ENCODE measurements around the gene MOSPD2. TPM values are rescaled to one million over a fixed set of nuclear protein-coding genes. Genes with fewer than 3 reads are reported as not detected.

Gene MOSPD2
- total RNA-seq, 1 experiment from 2014 or later: 6.4 TPM

- Histone ChIP-seq H3K9ac (ENCODE audit: extremely low read depth, insufficient read length, low read length) (no peak overlapping the region), H2BK120ac (ENCODE audit: low read depth, low read length, poor library complexity, severe bottlenecking) (no peak overlapping the region), H3T11ph (ENCODE audit: low read length) (no peak overlapping the region), H4K8ac (replicated peaks; ENCODE audit: insufficient read length, low read depth, low read length) (no peak overlapping the region), H3K4me1 (ENCODE audit: insufficient read depth, low read length) (no peaks in the 10 kb centered on the region), H3K23ac (ENCODE audit: insufficient read length, low read depth, low read length) (no peak overlapping the region), H2AFZ (ENCODE audit: low read length) (no peak overlapping the region), H2BK12ac (ENCODE audit: insufficient read length, low read depth, low read length) (no peak overlapping the region), H2BK20ac (ENCODE audit: low read depth, low read length, poor library complexity, severe bottlenecking) (no peak overlapping the region), H3K27me3 (ENCODE audit: insufficient read depth, low read length) (no peaks in the 10 kb centered on the region), H2BK5ac (ENCODE audit: insufficient read length, low read length) (no peak overlapping the region), H3K4me2 (ENCODE audit: insufficient read depth, insufficient read length, low read length) (no peak overlapping the region), H3K23me2 (ENCODE audit: insufficient read length, low read depth, low read length, poor library complexity, severe bottlenecking) (no peaks in the 10 kb centered on the region), H3K79me2 (ENCODE audit: insufficient read depth, low read length) (no peaks in the 10 kb centered on the region), H4K20me1 (ENCODE audit: control insufficient read depth, insufficient read depth, insufficient read length) (no peaks in the 10 kb centered on the region), H3K14ac (ENCODE audit: insufficient read depth, low read length) (no peak overlapping the region), H3K18ac (ENCODE audit: insufficient read length, low read depth, low read length) (no peak overlapping the region), H3K79me1 (ENCODE audit: insufficient read depth, low read depth, low read length, poor library complexity, severe bottlenecking) (no peaks in the 10 kb centered on the region), H4K91ac (ENCODE audit: insufficient read length, low read depth, low read length) (no peak overlapping the region), H3K9me3 (ENCODE audit: control insufficient read depth, low read depth, low read length) (peaks cover 6% of the 10 kb centered on the region), H3K56ac (ENCODE audit: insufficient read length, low read depth, low read length) (no peak overlapping the region), H4K5ac (ENCODE audit: insufficient read length, low read depth, low read length) (no peak overlapping the region), H3K4ac (ENCODE audit: low read depth, low read length) (no peak overlapping the region), H2BK15ac (ENCODE audit: low read depth, low read length) (no peak overlapping the region), H3K27ac (ENCODE audit: insufficient read length, low read depth, low read length) (no peak overlapping the region), H2AK5ac (ENCODE audit: insufficient read length, low read length) (no peak overlapping the region)
- DNase-seq: no peak
- Mint-ChIP-seq H3K27ac (no peak overlapping the region), H3K36me3 (ENCODE audit: insufficient read depth in 1 of 3, low read depth in 3 of 3) (no peaks in the 10 kb centered on the region; a peak in 1 of 7 replicates), H3K4me3 (no peak overlapping the region), H3K9me3 (peaks cover 76% of the 10 kb centered on the region in 2 experiments), H3K4me1 (no peaks in the 10 kb centered on the region), H3K27me3 (ENCODE audit: low read depth) (no peaks in the 10 kb centered on the region)
- no CpG with 5 or more reads among the region's 5 CpGs for WGBS (ENCODE audit: extremely low coverage, insufficient read length, low lambda C conversion rate)
- TF ChIP-seq CTCF (conservative IDR thresholded peaks at IDR 0.05): no peak
These were observed 73.5 kb downstream of the MOSPD2 start for GRCh38 chrX:14946606-14947155.

Measured in H9 (cell line).